GM19351 (cell line): ENCODE results near the gene RPL11.
"Not testable (repeated sequence)": the region's sequence is repeated elsewhere in the genome, so short reads cannot be mapped to it uniquely, and the experiment has no call there.

Experiments used
- ATAC-seq: cut with Tn5 transposase; IDR thresholded peaks from one replicate; pipeline ENCODE4 v1.9.1; 2021; ENCODE audit warnings: mild to moderate bottlenecking, moderate library complexity; ENCODE audit not compliant: unreplicated experiment

Gene RPL11

GRCh38 chr1:23727362-23727811, 35.8 kb downstream of the RPL11 start:
- no peak for ATAC-seq

GRCh38 chr1:23732363-23733224, 41.0 kb downstream of the RPL11 start:
- ATAC-seq = no peak

- ATAC-seq = not testable (repeated sequence)
Measured at GRCh38 chr1:23733281-23733680, 41.7 kb downstream of the RPL11 start.

- ATAC-seq = no peak
Measured at GRCh38 chr1:23736437-23737134, 45.0 kb downstream of the RPL11 start.

- no peak for ATAC-seq
Measured at GRCh38 chr1:23741609-23742008, 50.0 kb downstream of the RPL11 start.

- peak; percentile 20 for ATAC-seq
Measured at GRCh38 chr1:23742670-23743286, 51.2 kb downstream of the RPL11 start.

GRCh38 chr1:23743287-23744152, 51.9 kb downstream of the RPL11 start, which contains the start of gene ELOA:
TSS of gene ELOA (plus strand) at chr1:23743471. CDS start at chr1:23743504, 33 bp downstream.
- peak; percentile 74 for ATAC-seq

- ATAC-seq = no peak
Measured at GRCh38 chr1:23745515-23745914, 53.9 kb downstream of the RPL11 start.
